Umbilical cord (tissue), 2 donors: ENCODE results near the gene FOXE3. TPM values are rescaled to one million over a fixed set of nuclear protein-coding genes. Genes with fewer than 3 reads are reported as not detected.

Source experiments
- DNase-seq: peaks from one replicate; pipeline ENCODE4 v3.0.0-alpha.2; 2015; ENCODE audit warnings: low spot score
- total RNA-seq: library from RNA; depleted of rRNA; stranded (reverse); fragments of >200 nt; gene quantifications from one replicate; pipeline ENCODE4 v1.2.3, GENCODE V29; 2014; ENCODE audit warnings: low replicate concordance; ENCODE audit not compliant: insufficient read depth

FOXE3 gene
- total RNA-seq, 1 donor from 2014 or later, result not detected

GRCh38 chr1:47435506-47436303 is 19.6 kb downstream of the FOXE3 start:
- DNase-seq, result no peak

- peak; percentile 45 for DNase-seq
These were observed 20.4 kb downstream of the FOXE3 start for GRCh38 chr1:47436304-47436978.

GRCh38 chr1:47436979-47437446 is 20.9 kb downstream of the FOXE3 start:
- DNase-seq, result no peak

- DNase-seq, result peak; percentile 71
These were observed 21.5 kb downstream of the FOXE3 start, which contains the start of gene FOXD2 for GRCh38 chr1:47437447-47438164. FOXD2 (plus strand) TSS chr1:47438044; CDS start chr1:47438136, 92 bp downstream.

GRCh38 chr1:47438165-47439016 is 22.3 kb downstream of the FOXE3 start:
- no peak for DNase-seq

GRCh38 chr1:47439017-47439818 is 23.1 kb downstream of the FOXE3 start:
- no peak for DNase-seq

GRCh38 chr1:47439819-47440598 is 23.9 kb downstream of the FOXE3 start:
- no peak for DNase-seq

GRCh38 chr1:47440599-47441081 is 24.6 kb downstream of the FOXE3 start:
- DNase-seq, result no peak

- DNase-seq, result no peak
These were observed 25.5 kb downstream of the FOXE3 start for GRCh38 chr1:47441450-47442106.

- no peak for DNase-seq
These were observed 26.1 kb downstream of the FOXE3 start for GRCh38 chr1:47442202-47442601.

GRCh38 chr1:47442842-47443529 is 26.9 kb downstream of the FOXE3 start:
- DNase-seq, result no peak

- DNase-seq, result no peak
These were observed 27.6 kb downstream of the FOXE3 start for GRCh38 chr1:47443530-47444296.

- no peak for DNase-seq
These were observed 28.1 kb downstream of the FOXE3 start for GRCh38 chr1:47444297-47444561.

- DNase-seq, result no peak
These were observed 28.7 kb downstream of the FOXE3 start for GRCh38 chr1:47444562-47445465.

GRCh38 chr1:47445823-47446550 is 29.9 kb downstream of the FOXE3 start:
- DNase-seq, result no peak
